OCI-LY7 (cell line): ENCODE results near the gene TINAGL1. TPM values are rescaled to one million over a fixed set of nuclear protein-coding genes. Genes with fewer than 3 reads are reported as not detected.
A peak's percentile ranks its signal among the peaks of the same experiment; 100 is the strongest.

Experiments
- BruUV-seq: library from RNA; stranded (reverse); fragments of 400-500 nt; replicated peaks from 2 replicates; lab custom pipeline; 2021; lab: Mats Ljungman, UMichigan
- CTCF ChIA-PET: fragments of 300-600 bp; sonication (Branson Sonifier 250); formaldehyde crosslinking; loops from one replicate; lab custom pipeline; 2022; ENCODE audit warnings: antibody characterized with exemption; ENCODE audit not compliant: unreplicated experiment; lab: Charles Lee
- POLR2A ChIA-PET: fragments of 300-600 bp; sonication (Branson Sonifier 250); formaldehyde crosslinking; loops from one replicate; lab custom pipeline; 2022; ENCODE audit warnings: antibody characterized with exemption; lab: Charles Lee
- DNase-seq: peaks from one replicate; pipeline ENCODE4 v3.0.0-alpha.2; 2015; ENCODE audit warnings: low spot score
- H2AFZ ChIP-seq: fragments of 200-600 bp; sonication (generic), shearing (Covaris generic); 2 replicates; pipeline ENCODE4 v1.6.1; 2014; ENCODE audit warnings: mild to moderate bottlenecking, antibody characterized with exemption, low read length, moderate library complexity
- H3K27ac ChIP-seq: fragments of 200-600 bp; sonication (generic); 2 replicates; pipeline ENCODE4 v1.5.1; 2014; ENCODE audit warnings: mixed run types, low read depth, mild to moderate bottlenecking, moderate library complexity, low read length, inconsistent platforms; ENCODE audit not compliant: poor library complexity, severe bottlenecking
- H3K36me3 ChIP-seq: fragments of 200-600 bp; sonication (generic); 2 replicates; pipeline ENCODE4 v1.6.1; 2014; ENCODE audit warnings: mild to moderate bottlenecking, antibody characterized with exemption, low read length, moderate library complexity, mixed read lengths; ENCODE audit not compliant: insufficient read depth
- H3K4me1 ChIP-seq: fragments of 200-600 bp; sonication (generic); 2 replicates; pipeline ENCODE4 v1.5.1; 2014; ENCODE audit warnings: mild to moderate bottlenecking, low read length; ENCODE audit not compliant: insufficient read depth, poor library complexity, severe bottlenecking
- H3K4me2 ChIP-seq: fragments of 200-600 bp; sonication (generic); 2 replicates; pipeline ENCODE4 v1.6.1; 2014; ENCODE audit warnings: mild to moderate bottlenecking, low read length
- H3K4me3 ChIP-seq: fragments of 200-600 bp; sonication (generic); 2 replicates; pipeline ENCODE4 v1.5.1; 2014; ENCODE audit warnings: mild to moderate bottlenecking, low read depth, low read length; ENCODE audit not compliant: poor library complexity, severe bottlenecking
- H3K79me2 ChIP-seq: fragments of 200-600 bp; sonication (generic); 2 replicates; pipeline ENCODE4 v1.6.1; 2016; ENCODE audit warnings: low read depth, mild to moderate bottlenecking, low read length, moderate library complexity, mixed read lengths; ENCODE audit not compliant: insufficient read depth
- H3K9me2 ChIP-seq: fragments of 200-600 bp; sonication (generic); 2 replicates; pipeline ENCODE4 v1.6.1; 2016; ENCODE audit warnings: mild to moderate bottlenecking, low read length, mixed read lengths; ENCODE audit not compliant: insufficient read depth
- H3K9me3 ChIP-seq: fragments of 200-600 bp; sonication (generic); 2 replicates; pipeline ENCODE4 v1.6.1; 2014; ENCODE audit warnings: mild to moderate bottlenecking, mixed run types, low read length, mixed read lengths
- H4K20me1 ChIP-seq: fragments of 200-600 bp; sonication (generic); 2 replicates; pipeline ENCODE4 v1.6.1; 2014; ENCODE audit warnings: mild to moderate bottlenecking, antibody characterized with exemption, low read length, moderate library complexity, mixed read lengths; ENCODE audit not compliant: insufficient read depth
- CTCF ChIP-seq: fragments of 200-600 bp; sonication (generic); conservative IDR thresholded peaks from 2 replicates; pipeline ENCODE4 v1.5.1; 2014; ENCODE audit warnings: mild to moderate bottlenecking, antibody characterized with exemption, low read length, moderate library complexity, mixed read lengths
- EZH2phosphoT487 ChIP-seq: fragments of 200-600 bp; sonication (generic); IDR thresholded peaks from 2 replicates; pipeline ENCODE4 v1.6.1; 2018; ENCODE audit warnings: low read depth, borderline replicate concordance, mild to moderate bottlenecking, mixed run types, antibody characterized with exemption, low read length, moderate library complexity, mixed read lengths
- intact Hi-C: fragments of 100-400 bp; cut with micrococcal nuclease; formaldehyde crosslinking; loops from one replicate; pipeline ENCODE4 v1.10.0; 2022; ENCODE audit not compliant: unreplicated experiment
- total RNA-seq, 2 experiments: library from RNA; depleted of rRNA in 1 of 2; stranded (reverse); fragments of >200 nt in 1 of 2; shearing (Covaris generic) in 1 of 2; gene quantifications; 2 replicates each; pipeline ENCODE4 v1.2.3, GENCODE V29; 2014 to 2022

The TINAGL1 gene
- total RNA-seq, 2 experiments from 2014 or later = 0.17 TPM; not detected in 1

GRCh38 chr1:31617916-31618746 lies 41.8 kb downstream of the TINAGL1 start:
- H3K4me3 ChIP-seq = no peak overlapping the region
- intact Hi-C loops = no loop called here
- H2AFZ ChIP-seq = no peak overlapping the region
- no peaks in the 10 kb centered on the region for H3K9me3 ChIP-seq
- H3K9me2 ChIP-seq = no peaks in the 10 kb centered on the region
- CTCF ChIA-PET = interaction anchor here (1.0 kb wide), 1 partner anchor 12 kb away, joined by 3 read pairs; no protein-coding TSS in a partner anchor
- TF ChIP-seq CTCF (peak; percentile 78), EZH2phosphoT487 (no peak)
- no TSS peak for BruUV-seq
- peak; percentile 35 for DNase-seq
- H3K4me1 ChIP-seq = no peaks in the 10 kb centered on the region
- no peak overlapping the region; the same call in 1 of the 2 replicates for H3K4me2 ChIP-seq
- POLR2A ChIA-PET = no interaction called here
- H3K27ac ChIP-seq = no peak overlapping the region
- no peaks in the 10 kb centered on the region for H4K20me1 ChIP-seq
- no peaks in the 10 kb centered on the region for H3K36me3 ChIP-seq
- H3K79me2 ChIP-seq = no peaks in the 10 kb centered on the region

GRCh38 chr1:31618916-31619846 lies 42.9 kb downstream of the TINAGL1 start:
- no peak for DNase-seq

More at GRCh38 chr1:31618916-31619846, 42.9 kb downstream of the TINAGL1 start:
- ChIA-PET CTCF (interaction anchor here (1.0 kb wide), 1 partner anchor 13 kb away, joined by 3 read pairs; no protein-coding TSS in a partner anchor), POLR2A (no interaction called here)
- Histone ChIP-seq H2AFZ (no peak overlapping the region), H3K36me3 (no peaks in the 10 kb centered on the region), H3K4me1 (no peaks in the 10 kb centered on the region), H3K27ac (no peak overlapping the region), H3K9me3 (no peaks in the 10 kb centered on the region), H3K4me3 (no peak overlapping the region), H4K20me1 (no peaks in the 10 kb centered on the region), H3K4me2 (no peak overlapping the region), H3K9me2 (no peaks in the 10 kb centered on the region), H3K79me2 (no peaks in the 10 kb centered on the region)
- BruUV-seq = no TSS peak
- intact Hi-C loops = no loop called here
- TF ChIP-seq EZH2phosphoT487 (no peak), CTCF (no peak)
